Measurements from ENCODE around the gene KRT222. TPM values are rescaled to one million over a fixed set of nuclear protein-coding genes. Genes with fewer than 3 reads are reported as not detected.

The KRT222 gene
- not detected in 2 replicates for total RNA-seq (2014; rRNA removed; shearing (Covaris generic))

DNA sequence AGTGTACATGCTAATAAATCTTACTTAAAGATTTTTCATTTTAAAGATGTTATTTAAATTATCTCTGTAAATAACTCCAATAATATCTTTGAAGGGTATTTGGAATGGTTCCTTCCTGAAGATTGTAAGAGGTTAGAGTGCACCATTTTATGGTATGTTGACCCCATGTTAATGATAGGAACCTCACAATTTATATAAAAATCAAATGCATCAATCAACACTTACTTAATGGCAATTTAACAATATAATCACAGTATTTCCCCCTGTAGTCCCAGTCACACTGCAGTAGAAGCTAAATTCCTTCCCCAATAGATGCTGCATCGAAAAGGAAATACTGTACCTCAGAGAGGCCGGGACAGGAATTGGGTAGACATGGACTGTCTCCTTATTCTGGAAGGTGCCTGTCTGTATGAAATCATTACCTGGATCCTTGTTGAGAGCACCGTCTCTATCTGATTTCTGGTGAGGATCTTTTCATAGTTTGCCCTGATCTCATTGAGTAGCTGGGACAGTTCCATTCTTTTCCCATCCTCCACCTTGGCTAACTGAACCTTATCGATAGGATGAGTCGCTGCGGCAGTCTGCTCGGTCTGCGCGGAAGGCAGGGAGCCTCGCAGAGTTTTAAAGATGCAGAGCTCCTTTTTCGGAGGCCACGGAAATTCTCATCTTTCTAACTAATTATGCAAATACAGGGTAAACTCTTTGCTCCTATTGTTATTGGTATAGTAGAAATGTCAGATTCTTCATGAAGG, at the start of gene KRT222:
Gene KRT222 (minus strand): TSS at position 596 of the 752 bp plus-strand sequence. CDS start 78 bp downstream, at position 518.
- Histone ChIP-seq H3K27me3 (replicated peaks) (peaks cover 49% of the 10 kb centered on the region), H3K27ac (no peak within 1 kb of the TSS), H3K9me3 (replicated peaks) (no peaks in the 10 kb centered on the region), H3K4me1 (replicated peaks) (no peaks in the 10 kb centered on the region), H3K36me3 (no peaks in the 10 kb centered on the region), H3K4me3 (no peak within 1 kb of the TSS)
- DNase-seq (ENCODE audit: low read depth in 1 of 2, low spot score in 2 of 2) = no peak

DNA sequence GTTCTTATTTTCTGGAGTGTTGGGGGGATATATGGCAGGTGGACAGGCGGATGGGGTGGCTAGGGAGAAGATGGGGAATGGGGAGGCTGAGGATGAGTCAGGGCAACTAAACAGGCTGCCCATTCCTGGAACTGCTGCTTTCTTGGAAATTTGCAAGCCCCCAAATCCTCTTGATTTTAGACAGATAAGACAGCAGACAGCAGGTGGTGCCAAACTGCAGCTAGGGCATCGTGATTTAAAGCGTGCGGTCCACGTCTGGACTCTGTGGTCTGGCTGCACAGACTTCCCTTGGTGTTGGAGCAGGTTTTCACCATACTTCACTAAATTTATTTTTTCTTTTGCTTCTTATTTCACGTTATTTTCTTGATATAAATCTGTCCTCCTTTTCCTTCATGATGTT, 49.5 kb upstream of the KRT222 start:
- H3K4me3 ChIP-seq = no peak overlapping the region
- H3K9me3 ChIP-seq (replicated peaks) = no peaks in the 10 kb centered on the region
- H3K4me1 ChIP-seq (replicated peaks) = no peaks in the 10 kb centered on the region
- H3K27ac ChIP-seq = no peak overlapping the region
- H3K27me3 ChIP-seq (replicated peaks) = peaks cover 6% of the 10 kb centered on the region; the same call in 1 of the 2 replicates
- DNase-seq (ENCODE audit: low read depth in 1 of 2, low spot score in 2 of 2) = no peak
- H3K36me3 ChIP-seq = no peaks in the 10 kb centered on the region

DNA sequence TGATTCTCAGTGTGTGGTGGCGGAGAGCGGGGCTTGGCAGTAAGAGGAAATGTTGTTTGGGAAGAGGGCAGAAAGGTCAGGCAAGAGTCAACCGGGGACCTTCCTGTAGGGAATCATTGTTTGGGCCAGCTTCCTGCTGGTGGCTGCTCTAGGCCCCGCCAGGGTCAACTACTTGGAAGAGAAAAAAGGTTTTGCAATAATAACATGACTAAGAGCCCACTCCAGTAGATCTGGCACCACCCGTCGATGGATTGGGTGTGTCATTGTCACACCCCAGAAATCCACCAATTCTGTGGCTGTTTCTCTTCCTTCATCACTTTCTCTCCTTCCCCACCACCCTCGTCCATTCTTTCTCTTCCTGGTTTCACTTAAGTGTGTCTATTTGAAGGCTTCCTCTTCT, 42.8 kb upstream of the KRT222 start:
- Histone ChIP-seq H3K27me3 (replicated peaks) (peaks cover 26% of the 10 kb centered on the region), H3K36me3 (no peaks in the 10 kb centered on the region), H3K4me3 (no peak overlapping the region), H3K27ac (no peak overlapping the region), H3K9me3 (replicated peaks) (no peaks in the 10 kb centered on the region), H3K4me1 (replicated peaks) (no peaks in the 10 kb centered on the region)
- no peak for DNase-seq (ENCODE audit: low read depth in 1 of 2, low spot score in 2 of 2)

DNA sequence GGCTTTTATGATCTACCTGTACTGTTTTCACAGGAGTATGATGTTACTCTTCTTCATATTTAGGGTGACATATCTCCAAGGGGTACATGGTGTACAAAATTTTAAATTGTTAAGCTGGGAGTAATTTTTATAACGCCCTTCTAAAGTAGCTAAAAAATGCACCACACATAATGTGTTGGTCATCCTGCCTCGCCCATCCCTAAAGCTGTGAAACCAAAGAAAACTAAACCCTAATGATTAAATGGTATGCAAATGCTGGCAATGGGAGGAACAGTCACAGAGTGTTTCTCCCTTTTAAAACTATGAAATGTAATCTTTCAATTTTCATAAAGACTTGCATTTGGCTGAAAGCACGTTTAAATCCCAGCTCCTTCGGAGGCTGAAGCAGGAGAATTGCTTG, 40.6 kb upstream of the KRT222 start:
- H3K9me3 ChIP-seq (replicated peaks) = no peaks in the 10 kb centered on the region
- H3K36me3 ChIP-seq = no peaks in the 10 kb centered on the region
- no peak overlapping the region for H3K27ac ChIP-seq
- no peak overlapping the region for H3K4me3 ChIP-seq
- H3K27me3 ChIP-seq (replicated peaks) = peaks cover 42% of the 10 kb centered on the region
- H3K4me1 ChIP-seq (replicated peaks) = no peaks in the 10 kb centered on the region
- DNase-seq (ENCODE audit: low read depth in 1 of 2, low spot score in 2 of 2) = no peak

DNA sequence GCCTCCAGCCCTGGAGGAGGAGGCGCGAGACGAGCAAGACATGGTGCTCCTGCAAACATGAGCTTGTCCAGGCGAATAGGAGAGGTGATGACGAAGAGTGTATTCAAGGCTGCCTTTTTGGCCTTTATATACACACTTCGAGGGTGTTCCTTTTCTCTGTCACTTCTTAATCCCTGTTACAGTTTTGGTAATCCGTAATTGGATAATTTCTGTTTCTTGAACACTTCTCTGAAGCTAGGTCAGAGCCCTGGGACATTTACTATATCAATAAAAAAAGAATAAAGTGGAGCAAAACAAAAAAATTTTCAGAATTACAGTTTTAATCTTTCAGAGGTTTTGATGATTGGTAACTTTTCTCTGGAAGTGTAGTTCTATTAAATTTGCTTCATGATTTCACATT, 38.7 kb upstream of the KRT222 start, which contains the start of gene KRT24:
Gene KRT24 (minus strand): TSS at position 101 of the 400 bp plus-strand sequence. CDS start 59 bp downstream, at position 42.
- no peak for DNase-seq (ENCODE audit: low read depth in 1 of 2, low spot score in 2 of 2)
- no peaks in the 10 kb centered on the region for H3K9me3 ChIP-seq (replicated peaks)
- H3K27me3 ChIP-seq (replicated peaks) = peaks cover 43% of the 10 kb centered on the region
- no peaks in the 10 kb centered on the region for H3K36me3 ChIP-seq
- no peak within 1 kb of the TSS for H3K27ac ChIP-seq
- no peak within 1 kb of the TSS for H3K4me3 ChIP-seq
- H3K4me1 ChIP-seq (replicated peaks) = no peaks in the 10 kb centered on the region

DNA sequence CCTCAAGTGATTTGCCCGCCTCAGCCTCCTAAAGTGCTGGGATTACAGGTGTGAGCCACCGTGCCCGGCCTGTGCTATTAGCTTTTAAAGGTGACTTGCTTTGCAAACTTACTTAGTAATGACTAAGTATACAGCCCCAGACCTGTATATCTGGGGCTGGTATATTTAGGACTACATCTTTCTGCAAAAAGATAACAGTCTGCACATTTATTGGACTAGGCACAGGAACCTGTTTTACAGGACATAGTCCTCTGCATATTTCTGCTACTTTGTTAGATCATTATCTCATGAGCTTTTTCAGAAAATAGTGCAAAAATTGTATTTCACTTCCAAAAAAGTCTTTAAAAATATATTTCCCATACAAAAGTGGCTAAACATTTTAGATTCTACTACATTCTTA, 37.3 kb upstream of the KRT222 start:
- no peaks in the 10 kb centered on the region for H3K4me1 ChIP-seq (replicated peaks)
- peaks cover 56% of the 10 kb centered on the region for H3K27me3 ChIP-seq (replicated peaks)
- no peak overlapping the region for H3K27ac ChIP-seq
- no peak for DNase-seq (ENCODE audit: low read depth in 1 of 2, low spot score in 2 of 2)
- H3K9me3 ChIP-seq (replicated peaks) = no peaks in the 10 kb centered on the region
- no peaks in the 10 kb centered on the region for H3K36me3 ChIP-seq
- H3K4me3 ChIP-seq = no peak overlapping the region

DNA sequence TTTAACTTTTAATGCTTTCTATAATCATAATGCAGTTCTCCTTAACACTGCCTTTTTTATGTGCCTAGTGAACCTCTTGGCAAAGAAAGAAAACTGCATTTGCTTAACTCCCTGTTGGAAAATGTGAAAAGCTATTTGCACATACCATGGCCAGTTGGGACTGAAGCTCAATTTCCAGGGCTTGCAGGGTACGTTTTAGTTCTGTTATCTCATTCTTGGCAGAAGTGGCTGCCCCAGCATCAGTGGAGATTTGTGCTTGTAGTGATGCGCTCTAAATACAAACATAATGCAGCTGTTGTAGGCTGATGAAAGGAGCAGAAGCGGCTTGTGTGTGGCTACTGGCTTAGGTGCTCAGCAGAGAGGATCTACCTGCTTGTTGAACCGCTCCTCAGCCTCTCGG, 34.9 kb upstream of the KRT222 start:
- no peak for DNase-seq (ENCODE audit: low read depth in 1 of 2, low spot score in 2 of 2)
- H3K27me3 ChIP-seq (replicated peaks) = peaks cover 60% of the 10 kb centered on the region

DNA sequence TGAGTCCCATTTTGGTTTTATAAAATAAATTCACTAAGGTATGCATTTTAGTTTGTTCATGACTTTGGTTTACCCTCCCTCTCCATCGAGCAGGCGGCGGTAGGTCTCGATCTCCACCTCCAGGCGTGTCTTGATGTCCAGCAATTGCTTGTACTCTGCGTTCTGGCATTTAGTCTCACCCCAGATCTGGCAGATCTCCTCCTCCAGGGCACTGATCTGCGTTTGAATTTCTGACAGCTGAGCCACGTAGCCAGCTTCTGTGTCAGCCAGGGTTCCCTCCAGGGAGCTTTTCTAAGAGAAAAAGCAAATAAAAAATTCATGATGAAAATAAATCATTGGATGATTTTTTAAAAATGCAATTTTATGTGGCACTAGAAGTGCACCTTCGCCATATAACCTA, 34.4 kb upstream of the KRT222 start:
- H3K27me3 ChIP-seq (replicated peaks) = peaks cover 55% of the 10 kb centered on the region
- H3K36me3 ChIP-seq = no peaks in the 10 kb centered on the region
- H3K4me3 ChIP-seq = no peak overlapping the region
- H3K4me1 ChIP-seq (replicated peaks) = no peaks in the 10 kb centered on the region
- no peak for DNase-seq (ENCODE audit: low read depth in 1 of 2, low spot score in 2 of 2)
- H3K27ac ChIP-seq = no peak overlapping the region
- H3K9me3 ChIP-seq (replicated peaks) = no peaks in the 10 kb centered on the region

More for the DNA sequence above, 34.9 kb upstream of the KRT222 start:
- Histone ChIP-seq H3K36me3 (no peaks in the 10 kb centered on the region), H3K27ac (no peak overlapping the region), H3K4me3 (no peak overlapping the region), H3K4me1 (replicated peaks) (no peaks in the 10 kb centered on the region), H3K9me3 (replicated peaks) (no peaks in the 10 kb centered on the region)

DNA sequence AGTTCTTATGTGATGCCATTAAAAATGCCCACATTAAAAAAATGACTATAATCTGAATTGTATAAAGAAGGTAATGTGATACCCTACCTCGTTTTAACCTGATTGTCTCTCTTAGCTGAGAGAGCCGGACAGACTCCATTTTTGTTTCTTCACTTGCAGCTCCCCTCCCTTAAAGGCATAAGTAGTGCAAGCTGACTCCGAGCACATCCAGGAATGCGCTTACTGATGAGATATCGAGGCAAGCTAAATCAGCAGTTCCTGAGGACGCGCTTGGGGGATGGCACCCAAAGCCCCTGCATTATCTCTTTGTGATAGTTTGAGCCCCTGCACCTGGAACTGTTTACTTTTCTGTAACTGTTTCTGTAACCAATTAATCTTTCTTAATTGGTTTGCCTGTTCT, 32.3 kb upstream of the KRT222 start:
- Histone ChIP-seq H3K27me3 (replicated peaks) (peaks cover 46% of the 10 kb centered on the region), H3K4me3 (no peak overlapping the region), H3K4me1 (replicated peaks) (no peaks in the 10 kb centered on the region), H3K36me3 (no peaks in the 10 kb centered on the region), H3K9me3 (replicated peaks) (no peaks in the 10 kb centered on the region), H3K27ac (no peak overlapping the region)
- DNase-seq (ENCODE audit: low read depth in 1 of 2, low spot score in 2 of 2) = no peak

DNA sequence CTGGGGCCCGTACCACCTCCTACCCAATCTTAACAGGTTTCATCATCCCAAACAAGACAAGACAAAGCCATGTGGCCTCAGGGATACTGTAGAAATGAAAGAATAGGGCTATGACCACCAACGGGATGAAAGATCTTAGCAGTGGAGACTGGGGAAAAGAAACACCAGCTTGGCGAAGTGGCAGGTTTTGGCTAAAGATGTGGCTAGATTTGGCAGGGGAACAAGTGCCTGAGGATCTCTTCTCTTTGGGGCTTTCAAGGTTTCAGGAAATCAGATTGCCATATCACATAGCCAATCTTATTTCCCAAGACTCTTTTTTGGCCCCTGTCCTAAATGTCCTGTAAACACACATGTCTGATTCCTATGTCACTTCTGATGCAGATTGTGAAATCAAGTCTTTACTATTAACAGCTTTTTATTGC, 31.7 kb upstream of the KRT222 start:
- Histone ChIP-seq H3K27me3 (replicated peaks) (peaks cover 42% of the 10 kb centered on the region), H3K9me3 (replicated peaks) (no peaks in the 10 kb centered on the region), H3K36me3 (no peaks in the 10 kb centered on the region), H3K4me1 (replicated peaks) (no peaks in the 10 kb centered on the region), H3K27ac (no peak overlapping the region), H3K4me3 (no peak overlapping the region)
- DNase-seq (ENCODE audit: low read depth in 1 of 2, low spot score in 2 of 2) = no peak

DNA sequence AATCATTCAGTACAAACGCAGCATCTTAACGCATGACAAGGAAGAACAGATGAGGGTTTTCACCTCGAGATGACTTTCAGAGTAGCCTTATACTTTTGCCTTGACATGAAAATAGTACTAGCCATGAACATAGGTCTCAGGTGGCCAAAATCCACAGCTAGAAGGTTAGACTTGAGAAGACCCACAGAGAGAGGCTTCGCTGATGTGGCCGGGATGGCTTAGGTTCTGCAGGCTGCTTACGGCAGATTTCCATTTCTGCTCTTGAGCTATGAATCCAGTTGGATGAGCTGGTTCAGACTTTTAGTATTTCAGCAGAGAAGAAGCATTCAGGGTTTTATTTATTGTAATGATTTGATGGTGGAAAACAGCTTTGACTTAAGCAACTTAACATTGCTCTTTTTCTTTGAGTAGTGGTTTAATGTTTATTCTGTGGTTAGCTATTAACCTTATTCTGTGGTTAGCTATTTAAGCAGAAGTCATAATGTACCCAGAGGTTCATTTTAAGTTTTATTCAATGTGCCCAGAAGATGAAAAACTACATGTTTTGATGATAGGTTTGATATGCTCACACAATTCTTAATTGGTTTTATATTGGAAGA, 31.0 kb upstream of the KRT222 start:
- Histone ChIP-seq H3K27me3 (replicated peaks) (peaks cover 46% of the 10 kb centered on the region), H3K9me3 (replicated peaks) (no peaks in the 10 kb centered on the region)
- DNase-seq (ENCODE audit: low read depth in 1 of 2, low spot score in 2 of 2) = no peak

DNA sequence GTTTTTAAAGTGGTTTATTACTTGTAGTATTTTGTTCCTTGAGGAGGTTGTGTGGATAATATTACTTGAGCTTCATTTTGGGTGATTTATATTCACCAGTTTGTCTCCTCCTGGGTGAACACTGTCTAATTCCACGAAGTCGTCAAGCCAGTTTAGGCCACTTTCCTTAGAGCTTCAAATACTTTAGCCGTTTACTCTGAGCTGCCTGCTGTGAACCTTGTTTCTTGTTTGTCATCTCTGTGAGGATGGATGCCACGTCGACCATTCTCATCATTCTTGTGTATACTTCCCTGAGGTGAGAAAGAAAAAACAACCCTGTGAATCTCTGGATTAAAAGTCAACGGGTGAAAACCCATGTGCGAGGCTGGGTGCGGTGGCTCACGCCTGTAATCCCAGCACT, 29.6 kb upstream of the KRT222 start:
- peaks cover 48% of the 10 kb centered on the region for H3K27me3 ChIP-seq (replicated peaks)

More for the DNA sequence above, 31.0 kb upstream of the KRT222 start:
- Histone ChIP-seq H3K36me3 (no peaks in the 10 kb centered on the region), H3K27ac (no peak overlapping the region), H3K4me3 (no peak overlapping the region), H3K4me1 (replicated peaks) (no peaks in the 10 kb centered on the region)

DNA sequence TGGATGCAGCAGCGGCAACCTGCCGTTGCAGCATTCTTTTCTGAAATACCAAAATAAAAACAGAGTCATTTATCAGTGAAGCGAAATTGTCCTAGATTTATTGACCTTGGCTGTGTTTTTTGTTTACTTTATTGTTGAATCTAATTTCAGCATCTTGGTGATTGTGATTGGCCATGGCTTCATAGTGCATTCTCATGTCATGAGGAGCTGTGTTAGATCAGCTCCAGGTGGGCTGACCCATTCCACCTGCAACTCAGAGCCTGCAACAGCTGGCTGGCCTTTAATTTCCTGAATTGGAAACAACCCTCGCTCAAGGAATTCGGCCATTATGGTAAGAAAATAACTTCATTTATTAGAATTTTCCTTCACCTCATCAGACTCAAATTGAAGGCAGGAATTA, 22.1 kb upstream of the KRT222 start:
- Histone ChIP-seq H3K36me3 (no peaks in the 10 kb centered on the region), H3K9me3 (replicated peaks) (no peaks in the 10 kb centered on the region), H3K27me3 (replicated peaks) (peaks cover 34% of the 10 kb centered on the region), H3K4me3 (no peak overlapping the region), H3K4me1 (replicated peaks) (no peaks in the 10 kb centered on the region), H3K27ac (no peak overlapping the region)
- DNase-seq (ENCODE audit: low read depth in 1 of 2, low spot score in 2 of 2) = no peak

More for the DNA sequence above, 29.6 kb upstream of the KRT222 start:
- no peak overlapping the region for H3K27ac ChIP-seq
- no peaks in the 10 kb centered on the region for H3K36me3 ChIP-seq
- no peak overlapping the region for H3K4me3 ChIP-seq
- DNase-seq (ENCODE audit: low read depth in 1 of 2, low spot score in 2 of 2) = no peak
- no peaks in the 10 kb centered on the region for H3K4me1 ChIP-seq (replicated peaks)
- H3K9me3 ChIP-seq (replicated peaks) = no peaks in the 10 kb centered on the region

DNA sequence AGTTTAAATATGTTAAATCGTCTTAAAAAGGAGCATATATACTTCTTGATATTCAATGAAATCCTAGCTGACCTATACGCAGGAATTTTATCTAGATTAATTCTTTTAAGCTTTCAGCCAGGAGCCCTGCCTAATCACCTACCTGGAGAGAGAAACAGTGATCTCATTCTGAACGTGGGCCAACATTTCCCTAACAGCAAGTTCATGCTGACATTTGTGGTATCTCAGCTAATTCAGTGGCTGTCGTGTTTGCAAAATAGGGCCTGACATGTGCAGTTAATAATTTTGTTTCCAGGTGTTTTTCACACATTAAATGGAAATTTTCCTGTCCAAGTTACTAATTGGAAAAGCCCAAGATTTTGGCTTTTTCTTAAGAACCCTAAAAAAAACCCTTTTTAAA, 21.2 kb upstream of the KRT222 start:
- Histone ChIP-seq H3K27ac (no peak overlapping the region), H3K27me3 (replicated peaks) (peaks cover 35% of the 10 kb centered on the region), H3K4me3 (no peak overlapping the region), H3K36me3 (no peaks in the 10 kb centered on the region), H3K4me1 (replicated peaks) (no peaks in the 10 kb centered on the region), H3K9me3 (replicated peaks) (no peaks in the 10 kb centered on the region)
- DNase-seq (ENCODE audit: low read depth in 1 of 2, low spot score in 2 of 2) = no peak
